GM12892 (cell line): Measurements from ENCODE around the gene WDR64.

Experiments used
- POLR2A ChIP-seq: IDR thresholded peaks from 2 replicates; pipeline ENCODE4 v1.6.1; 2011; ENCODE audit warnings: low read depth, low read length, control low read depth
- POLR2AphosphoS5 ChIP-seq: IDR thresholded peaks from 2 replicates; pipeline ENCODE4 v1.6.1; 2011; ENCODE audit warnings: low read depth, low read length, control low read depth
- TAF1 ChIP-seq: IDR thresholded peaks from 2 replicates; pipeline ENCODE4 v1.6.1; 2011; ENCODE audit warnings: low read depth, mild to moderate bottlenecking, control low read depth, low read length, borderline replicate concordance

DNA sequence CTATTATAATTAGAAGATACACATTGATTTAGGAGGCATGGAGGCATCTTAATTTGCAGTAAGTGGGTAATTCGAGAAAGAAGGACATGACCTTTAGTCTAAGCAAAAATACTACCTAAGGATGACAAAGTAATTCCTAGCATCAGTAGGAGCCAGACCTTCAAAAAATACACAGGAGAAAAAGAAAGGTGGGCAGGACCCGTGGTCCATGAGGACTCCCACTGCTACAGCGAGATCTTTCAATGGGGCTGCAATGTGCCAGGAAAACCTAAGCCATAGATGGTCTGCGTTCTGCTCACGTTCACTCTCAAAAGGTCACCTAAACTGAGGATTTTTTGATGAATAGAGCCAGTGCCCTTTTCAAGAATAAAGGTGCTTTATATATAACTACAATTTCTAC, 185.3 kb downstream of the WDR64 start:
- TF ChIP-seq POLR2A, result no peak
- no peak for TF ChIP-seq POLR2AphosphoS5
- TF ChIP-seq TAF1, result no peak
